Anterior cingulate cortex (tissue), 58 donors: Measurements from ENCODE around the gene GPD2.

Experiments used
- DNase-seq, 58 donors: peaks; one replicate each; lab custom pipeline; 2025; lab: John Stamatoyannopoulos, UW

GPD2 gene

GRCh38 chr2:156630579-156631337 is 194.6 kb downstream of the GPD2 start:
- no peak for DNase-seq

DNA sequence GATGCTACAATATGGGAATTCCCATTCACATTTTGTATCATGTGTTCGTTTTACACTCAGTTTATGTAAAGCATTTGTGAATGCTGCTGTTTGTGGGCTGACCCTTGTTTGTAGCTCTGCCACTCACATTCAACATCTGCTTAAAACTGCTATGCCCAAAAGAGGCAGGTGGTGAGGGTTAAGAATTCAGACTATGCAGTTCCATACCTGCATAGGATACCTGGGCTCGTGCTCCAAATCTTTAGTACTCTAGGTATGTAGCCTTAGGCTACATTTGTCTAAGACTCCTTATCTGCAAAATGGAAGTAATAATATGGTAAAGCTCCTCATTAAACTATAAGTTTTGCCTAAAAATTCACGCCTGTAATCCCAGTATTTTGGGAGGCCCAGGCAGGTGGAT is 199.5 kb downstream of the GPD2 start:
- DNase-seq, result no peak
